Measurements from ENCODE around the gene RASGRP4. TPM values are rescaled to one million over a fixed set of nuclear protein-coding genes. Genes with fewer than 3 reads are reported as not detected.

Gene RASGRP4
- total RNA-seq, 1 experiment from 2014 or later, result not detected

DNA sequence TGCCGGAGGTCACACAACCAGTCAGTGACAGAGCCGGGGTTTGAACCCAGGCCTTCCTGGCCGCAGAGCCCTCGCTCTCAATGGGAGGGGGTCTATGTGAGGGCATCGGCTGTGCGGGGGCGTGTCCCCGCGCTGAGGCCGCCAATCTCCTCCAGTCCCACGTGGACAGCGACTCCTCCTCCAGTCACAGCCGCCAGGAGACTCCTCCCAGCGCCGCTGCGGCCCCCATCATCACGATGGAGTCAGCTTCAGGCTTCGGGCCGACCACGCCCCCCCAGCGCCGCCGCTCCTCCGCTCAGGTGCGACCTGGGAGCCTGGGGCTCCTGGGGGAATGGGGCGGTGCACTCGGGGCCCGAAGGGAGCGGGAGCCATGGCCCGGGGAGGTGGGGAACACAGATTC, 31.5 kb downstream of the RASGRP4 start:
- no peak overlapping the region for H3K9ac ChIP-seq (ENCODE audit: low read length)
- RAD21 ChIA-PET (ENCODE audit: low non-redundant PET in 1 of 2, low total read pairs in 2 of 2, uncharacterized antibody in 2 of 2, unreplicated experiment in 2 of 2), result no interaction called here
- H3K9me2 ChIP-seq (ENCODE audit: insufficient read depth), result no peaks in the 10 kb centered on the region
- H3K36me3 ChIP-seq (ENCODE audit: control insufficient read depth in 1 of 2, insufficient read depth in 2 of 2, low read length in 2 of 2), result no peaks in the 10 kb centered on the region; a peak in 1 of 4 replicates
- no peaks in the 10 kb centered on the region for H4K20me1 ChIP-seq (ENCODE audit: insufficient read depth)
- BruUV-seq (replicated peaks), result no TSS peak
- TF ChIP-seq EZH2 (IDR thresholded peaks at IDR 0.05) (no peak), POLR2AphosphoS5 (IDR thresholded peaks at IDR 0.05; ENCODE audit: low read depth, low read length) (no peak), JUND (IDR thresholded peaks at IDR 0.05) (no peak)
- TF ChIP-seq, protein P1, sequence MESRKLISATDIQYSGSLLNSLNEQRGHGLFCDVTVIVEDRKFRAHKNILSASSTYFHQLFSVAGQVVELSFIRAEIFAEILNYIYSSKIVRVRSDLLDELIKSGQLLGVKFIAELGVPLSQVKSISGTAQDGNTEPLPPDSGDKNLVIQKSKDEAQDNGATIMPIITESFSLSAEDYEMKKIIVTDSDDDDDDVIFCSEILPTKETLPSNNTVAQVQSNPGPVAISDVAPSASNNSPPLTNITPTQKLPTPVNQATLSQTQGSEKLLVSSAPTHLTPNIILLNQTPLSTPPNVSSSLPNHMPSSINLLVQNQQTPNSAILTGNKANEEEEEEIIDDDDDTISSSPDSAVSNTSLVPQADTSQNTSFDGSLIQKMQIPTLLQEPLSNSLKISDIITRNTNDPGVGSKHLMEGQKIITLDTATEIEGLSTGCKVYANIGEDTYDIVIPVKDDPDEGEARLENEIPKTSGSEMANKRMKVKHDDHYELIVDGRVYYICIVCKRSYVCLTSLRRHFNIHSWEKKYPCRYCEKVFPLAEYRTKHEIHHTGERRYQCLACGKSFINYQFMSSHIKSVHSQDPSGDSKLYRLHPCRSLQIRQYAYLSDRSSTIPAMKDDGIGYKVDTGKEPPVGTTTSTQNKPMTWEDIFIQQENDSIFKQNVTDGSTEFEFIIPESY (IDR thresholded peaks at IDR 0.05; ENCODE audit: extremely low read depth, insufficient replicate concordance, low read length), result no peak
- no peaks in the 10 kb centered on the region for H3K27me3 ChIP-seq (ENCODE audit: insufficient read depth, low read length)
- no peak overlapping the region for H3K4me3 ChIP-seq (replicated peaks in 1 of 2; ENCODE audit: low read depth in 1 of 2, low read length in 2 of 2)
- no peak for DNase-seq (ENCODE audit: low read depth, low spot score)
- ATAC-seq, result no peak
- H3K9me3 ChIP-seq (ENCODE audit: control insufficient read depth in 1 of 2, insufficient read depth in 1 of 2, low read depth in 1 of 2, low read length in 2 of 2), result no peaks in the 10 kb centered on the region
- CTCF ChIA-PET, result interaction anchor here (4.0 kb wide), 1 partner anchor 8 kb away, joined by 18 read pairs; the partner anchor contains the start of gene FAM98C
- H3K4me1 ChIP-seq (ENCODE audit: control insufficient read depth in 1 of 2, insufficient read depth in 2 of 2, low read length in 2 of 2), result peaks cover 4 to 25% of the 10 kb centered on the region in 2 experiments; a peak in 3 of 4 replicates
- POLR2A ChIA-PET, result no interaction called here
- H3K27ac ChIP-seq (ENCODE audit: low read depth, low read length), result no peak overlapping the region
- no peak overlapping the region for H3K4me2 ChIP-seq (ENCODE audit: low read length)
- intact Hi-C loops (cut with micrococcal nuclease), result no loop called here
- H2AFZ ChIP-seq (ENCODE audit: low read depth, low read length, poor library complexity, severe bottlenecking), result no peak overlapping the region
- H3K79me2 ChIP-seq (ENCODE audit: insufficient read depth, low read length), result no peaks in the 10 kb centered on the region

- H3K36me3 ChIP-seq (ENCODE audit: control insufficient read depth in 1 of 2, insufficient read depth in 2 of 2, low read length in 2 of 2), result no peaks in the 10 kb centered on the region; a peak in 1 of 4 replicates
- H3K4me3 ChIP-seq (replicated peaks in 1 of 2; ENCODE audit: low read depth in 1 of 2, low read length in 2 of 2), result no peak overlapping the region
- H3K9ac ChIP-seq (ENCODE audit: low read length), result no peak overlapping the region; the same call in 1 of the 2 replicates
- H4K20me1 ChIP-seq (ENCODE audit: insufficient read depth), result no peaks in the 10 kb centered on the region
- no peak for ATAC-seq
- no TSS peak for BruUV-seq (replicated peaks)
- CTCF ChIA-PET, result interaction anchor here (4.0 kb wide), 1 partner anchor 10 kb away, joined by 18 read pairs; the partner anchor contains the start of gene FAM98C
- peak overlapping the region; percentile 60 for H3K4me2 ChIP-seq (ENCODE audit: low read length)
- no peak for DNase-seq (ENCODE audit: low read depth, low spot score)
- TF ChIP-seq ZFX (IDR thresholded peaks at IDR 0.05) (no peak), ELF1 (IDR thresholded peaks at IDR 0.05; ENCODE audit: borderline replicate concordance, low read depth) (no peak)
- TF ChIP-seq, protein P1 (IDR thresholded peaks at IDR 0.05; ENCODE audit: extremely low read depth, insufficient replicate concordance, low read length), result no peak
- no peaks in the 10 kb centered on the region for H3K27me3 ChIP-seq (ENCODE audit: insufficient read depth, low read length)
- H3K9me2 ChIP-seq (ENCODE audit: insufficient read depth), result no peaks in the 10 kb centered on the region
- RAD21 ChIA-PET (ENCODE audit: low non-redundant PET in 1 of 2, low total read pairs in 2 of 2, uncharacterized antibody in 2 of 2, unreplicated experiment in 2 of 2), result no interaction called here
- no peaks in the 10 kb centered on the region for H3K79me2 ChIP-seq (ENCODE audit: insufficient read depth, low read length)
- POLR2A ChIA-PET, result interaction anchor here (0.7 kb wide), 1 partner anchor 61 kb away, joined by 5 read pairs; no protein-coding TSS in a partner anchor
- H2AFZ ChIP-seq (ENCODE audit: low read depth, low read length, poor library complexity, severe bottlenecking), result no peak overlapping the region
- peaks cover 8 to 40% of the 10 kb centered on the region in 2 experiments for H3K4me1 ChIP-seq (ENCODE audit: control insufficient read depth in 1 of 2, insufficient read depth in 2 of 2, low read length in 2 of 2)
- intact Hi-C loops (cut with micrococcal nuclease), result no loop called here
- no peaks in the 10 kb centered on the region for H3K9me3 ChIP-seq (ENCODE audit: control insufficient read depth in 1 of 2, insufficient read depth in 1 of 2, low read depth in 1 of 2, low read length in 2 of 2)
- no peak overlapping the region for H3K27ac ChIP-seq (ENCODE audit: low read depth, low read length)
These were observed 33.2 kb downstream of the RASGRP4 start for GRCh38 chr19:38392707-38393308.

Data from HCT116 (cell line).